DMS79 (cell line): ENCODE results near the gene AGBL2.

Experiments
- DNase-seq: peaks from one replicate; lab custom pipeline; 2025; lab: John Stamatoyannopoulos, UW

Gene AGBL2

DNA sequence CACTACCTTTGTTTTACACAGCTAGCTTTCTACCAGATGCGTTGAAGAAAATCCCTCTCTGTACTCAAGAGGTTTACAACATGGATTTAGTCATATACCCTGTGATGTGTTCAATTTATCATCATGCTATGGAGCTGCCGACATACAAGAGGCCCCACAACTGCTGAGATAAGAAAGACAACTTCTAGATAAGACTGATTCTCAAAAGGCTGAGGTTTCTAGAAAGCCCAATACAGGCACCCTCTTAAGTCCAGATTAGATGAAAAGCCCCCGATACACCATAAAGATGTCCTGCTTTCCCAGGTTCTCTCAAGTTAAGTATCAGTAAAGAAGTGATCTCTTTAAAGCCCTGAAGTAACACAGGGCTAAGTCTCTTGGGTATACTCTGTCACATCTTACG, 87.1 kb downstream of the AGBL2 start:
- DNase-seq, result no peak

DNA sequence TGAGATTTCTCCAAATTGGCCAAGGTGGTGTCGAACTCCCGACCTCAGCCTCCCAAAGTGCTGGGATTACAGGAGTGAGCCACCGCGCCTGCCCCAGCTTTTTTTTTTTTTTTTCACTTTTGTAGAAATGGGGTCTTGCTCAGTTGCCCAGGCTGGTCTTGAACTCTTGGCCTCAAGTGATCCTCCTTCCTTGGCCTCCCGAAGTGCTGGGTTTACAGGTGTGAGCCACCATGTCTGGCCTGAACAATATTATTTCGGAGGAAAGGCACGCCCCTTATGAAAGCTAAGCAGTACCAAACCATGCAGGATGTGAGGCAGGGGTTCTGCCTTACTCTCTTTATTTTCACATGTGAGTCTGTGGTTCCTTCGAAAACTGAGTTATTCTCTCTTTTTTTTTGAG, 88.9 kb downstream of the AGBL2 start:
- no peak for DNase-seq

DNA sequence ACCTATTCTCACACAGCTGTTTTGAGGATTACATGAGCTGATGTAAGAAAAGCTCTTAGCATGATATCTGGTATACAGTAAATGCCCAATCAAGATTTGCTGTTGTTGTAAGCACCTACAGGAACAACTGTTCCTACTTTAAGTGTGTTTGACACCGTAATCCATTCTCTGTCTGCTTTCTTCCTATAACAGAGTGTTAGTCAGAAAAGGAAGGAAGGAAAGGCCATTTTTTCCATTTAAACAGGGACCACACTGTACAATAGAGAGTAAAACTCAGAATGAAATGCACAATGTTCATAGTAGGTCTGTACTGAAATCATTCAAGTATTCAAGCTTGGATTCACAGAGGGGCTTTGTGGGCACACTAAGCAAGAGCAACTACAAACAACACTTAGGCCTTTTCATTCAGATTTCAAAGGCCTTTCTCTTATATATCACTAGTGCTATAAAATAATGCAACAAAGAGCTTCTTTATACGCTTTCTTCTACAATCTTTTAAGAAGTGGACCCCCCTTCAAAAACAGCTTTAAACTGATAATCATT, 94.3 kb downstream of the AGBL2 start:
- no peak for DNase-seq

DNA sequence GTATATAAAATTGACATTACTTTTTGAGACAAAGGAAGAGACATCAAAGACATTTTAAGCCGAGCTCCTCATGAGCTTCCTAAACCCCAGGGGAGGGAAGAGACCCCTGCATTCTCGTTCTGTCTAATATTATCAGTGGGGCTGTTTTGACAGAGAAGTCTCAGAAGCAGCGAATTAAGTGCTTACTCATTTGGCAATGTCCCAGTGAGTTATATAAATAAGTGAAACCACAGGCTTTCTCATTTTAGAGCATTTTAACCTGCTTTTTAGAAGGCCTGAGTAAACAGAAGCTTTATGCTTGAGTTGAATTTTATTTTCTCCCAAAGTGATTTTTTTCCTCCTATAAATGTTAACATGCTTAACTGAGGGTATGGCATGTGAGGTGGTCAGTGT, 97.8 kb downstream of the AGBL2 start:
- DNase-seq, result peak; percentile 51

DNA sequence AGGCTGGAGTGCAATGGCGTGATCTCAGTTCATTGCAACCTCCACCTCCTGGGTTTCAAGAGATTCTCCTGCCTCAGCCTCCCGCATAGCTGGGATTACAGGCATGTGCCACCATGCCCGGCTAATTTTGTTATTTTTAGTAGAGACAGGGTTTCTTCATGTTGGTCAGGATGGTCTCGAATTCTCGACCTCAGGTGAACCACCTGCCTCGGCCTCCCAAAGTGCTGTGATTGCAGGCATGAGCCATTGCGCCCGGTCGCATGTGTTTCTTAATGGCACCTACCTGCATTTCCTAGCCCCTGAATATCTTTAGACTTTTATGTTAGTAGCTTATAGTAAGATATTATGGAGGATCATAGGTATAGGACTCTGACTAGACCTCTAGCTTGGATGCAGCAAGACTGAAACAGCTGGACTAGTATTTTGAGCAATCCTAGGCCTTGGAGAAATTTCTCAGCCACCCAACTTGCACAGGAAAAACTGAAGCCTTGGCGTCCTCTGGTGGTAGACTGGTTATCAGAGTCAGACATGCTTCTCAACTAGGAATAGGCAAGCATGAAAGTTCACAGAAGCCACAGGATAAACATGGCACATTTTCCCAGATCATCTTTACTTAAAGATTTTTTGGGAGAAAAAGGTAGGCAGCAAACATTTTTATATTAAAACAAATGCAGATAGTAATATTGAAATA, 98.3 kb downstream of the AGBL2 start:
- DNase-seq, result peak; percentile 50

DNA sequence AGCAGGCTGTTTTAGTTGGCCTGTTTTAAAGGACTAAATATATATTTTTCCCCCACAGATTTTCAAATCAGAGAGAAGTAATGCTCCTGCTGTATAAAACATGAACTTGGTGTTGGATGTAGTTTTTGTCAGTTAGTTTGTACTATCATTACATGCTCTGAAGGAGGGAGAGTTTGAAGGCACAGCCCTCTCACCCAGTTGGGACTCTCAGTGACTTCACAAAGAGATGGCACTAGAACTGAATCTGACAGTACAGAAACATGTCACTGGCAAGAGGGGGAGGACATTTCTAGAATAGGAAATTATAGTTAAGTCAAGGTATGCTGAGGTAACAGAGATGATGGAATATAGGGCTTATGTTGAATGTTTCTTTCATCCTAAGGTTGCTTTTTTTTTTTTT, 99.9 kb downstream of the AGBL2 start:
- DNase-seq, result no peak

DNA sequence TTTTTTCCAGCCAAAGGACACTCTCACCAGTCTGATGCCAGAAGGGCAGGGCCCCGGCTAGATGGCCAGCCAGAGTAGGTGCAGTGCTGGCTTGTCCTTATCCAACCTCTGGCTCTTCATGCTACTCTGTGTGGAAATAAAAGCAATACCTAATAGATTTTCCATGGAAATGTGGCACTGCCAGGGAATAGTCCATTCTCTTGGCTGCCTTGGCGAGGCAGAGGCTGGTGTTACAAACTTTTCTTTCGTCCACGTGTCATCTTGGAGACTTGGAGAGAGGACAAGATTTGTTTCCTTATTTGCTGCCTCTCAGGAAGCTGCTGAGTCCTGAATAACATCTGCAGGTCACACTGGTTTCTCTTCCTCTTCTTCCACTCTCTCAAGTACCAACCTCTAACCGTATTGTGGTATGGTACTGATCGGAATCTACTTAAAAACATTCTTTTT, 103.8 kb downstream of the AGBL2 start:
- no peak for DNase-seq

DNA sequence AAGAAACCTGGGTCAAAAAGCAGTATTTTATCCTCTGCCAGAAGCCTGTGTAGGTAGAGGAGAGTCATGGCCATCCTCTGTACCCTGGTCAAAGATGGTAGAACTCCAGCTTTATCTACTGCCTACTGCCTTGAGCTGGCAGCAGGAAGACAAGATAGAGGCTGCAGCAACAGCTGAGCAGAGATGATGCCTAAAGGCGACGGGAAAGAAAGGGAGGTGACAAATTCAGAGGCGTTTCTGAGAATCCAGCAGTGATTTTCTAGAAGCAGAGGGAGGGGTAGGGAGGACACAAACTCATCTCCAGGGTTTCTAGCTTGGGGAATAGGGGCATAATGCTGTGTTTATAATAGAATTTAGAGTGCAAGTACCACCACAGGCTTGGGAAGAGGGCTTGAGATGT, 105.5 kb downstream of the AGBL2 start:
- no peak for DNase-seq
